Measurements from ENCODE around the gene AKAP8L.
"Not testable (repeated sequence)": the region's sequence is repeated elsewhere in the genome, so short reads cannot be mapped to it uniquely, and the experiment has no call there.

AKAP8L gene

DNA sequence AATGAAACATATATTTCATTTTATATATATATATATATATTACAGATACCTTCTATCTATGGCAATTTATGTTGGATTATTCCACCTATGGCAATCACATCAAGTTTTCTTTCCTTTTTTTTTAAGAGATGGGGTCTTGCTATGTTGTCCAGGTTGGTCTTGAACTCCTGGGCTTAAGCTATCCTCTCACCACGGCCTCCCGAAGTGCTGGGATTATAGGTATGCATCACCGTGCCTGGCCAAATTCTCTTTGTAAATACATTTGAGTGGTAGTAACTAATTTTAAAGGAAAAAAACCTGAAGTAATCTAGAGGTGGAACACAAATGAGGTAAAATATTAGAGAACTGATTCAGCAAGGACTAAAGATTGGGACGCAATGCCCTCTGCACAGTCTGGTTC is 64.9 kb downstream of the AKAP8L start:
- H3K9me3 ChIP-seq (ENCODE audit: control insufficient read depth in 2 of 2, low read length in 2 of 2), result no peaks in the 10 kb centered on the region
- no peak overlapping the region for H3K27ac ChIP-seq (ENCODE audit: low read length)
- no peaks in the 10 kb centered on the region for H3K27me3 ChIP-seq (ENCODE audit: control insufficient read depth in 1 of 2, insufficient read depth in 2 of 2, low read length in 2 of 2)
- H3K4me1 ChIP-seq (ENCODE audit: control insufficient read depth, insufficient read depth, low read length), result no peaks in the 10 kb centered on the region
- H3K9ac ChIP-seq (ENCODE audit: low read length in 2 of 2), result no peak overlapping the region
- H3K4me3 ChIP-seq (ENCODE audit: low read length in 2 of 2), result no peak overlapping the region
- peaks cover 24 to 29% of the 10 kb centered on the region in 2 donors for H3K36me3 ChIP-seq (ENCODE audit: control insufficient read depth in 2 of 2, insufficient read depth in 2 of 2, low read length in 2 of 2)

DNA sequence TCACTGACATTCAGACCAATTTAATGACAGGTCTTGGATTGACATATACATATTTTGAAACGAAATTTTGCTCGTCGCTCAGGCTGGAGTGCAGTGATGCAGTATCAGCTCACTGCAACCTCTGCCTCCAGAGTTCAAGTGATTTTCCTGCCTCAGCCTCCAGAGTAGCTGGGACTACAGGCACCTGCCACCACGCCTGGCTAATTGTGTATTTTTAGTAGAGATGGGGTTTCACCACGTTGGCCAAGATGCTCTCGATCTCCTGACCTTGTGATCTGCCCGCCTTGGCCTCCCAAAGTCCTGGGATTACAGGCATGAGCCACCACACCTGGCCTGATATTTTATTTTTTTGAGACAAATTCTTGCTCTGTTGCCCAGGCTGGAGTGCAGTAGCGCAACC is 66.3 kb downstream of the AKAP8L start:
- H3K27me3 ChIP-seq (ENCODE audit: control insufficient read depth in 1 of 2, insufficient read depth in 2 of 2, low read length in 2 of 2); H3K27ac ChIP-seq (ENCODE audit: low read length); H3K9me3 ChIP-seq (ENCODE audit: control insufficient read depth in 2 of 2, low read length in 2 of 2); H3K4me3 ChIP-seq (ENCODE audit: low read length in 2 of 2); H3K4me1 ChIP-seq (ENCODE audit: control insufficient read depth, insufficient read depth, low read length); H3K9ac ChIP-seq (ENCODE audit: low read length in 2 of 2): not testable (repeated sequence)
- peaks cover 12 to 15% of the 10 kb centered on the region in 2 donors for H3K36me3 ChIP-seq (ENCODE audit: control insufficient read depth in 2 of 2, insufficient read depth in 2 of 2, low read length in 2 of 2)

DNA sequence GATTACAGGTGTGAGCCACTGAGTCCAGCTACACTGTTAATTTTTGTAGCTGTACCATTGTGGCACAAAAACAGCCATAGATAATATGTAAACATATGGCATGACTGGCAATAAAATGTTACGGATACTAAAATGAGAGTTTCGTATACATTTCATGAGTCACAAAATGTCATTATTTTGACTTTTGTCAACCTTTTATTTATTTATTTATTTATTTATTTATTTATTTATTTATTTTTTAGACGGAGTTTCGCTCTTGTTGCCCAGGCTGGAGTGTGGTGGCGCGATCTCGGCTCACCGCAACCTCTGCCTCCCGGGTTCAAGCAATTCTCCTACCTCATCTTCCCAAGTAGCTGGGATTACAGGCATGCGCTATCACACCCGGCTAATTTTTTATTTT is 77.5 kb downstream of the AKAP8L start:
- not testable (repeated sequence) for H3K4me3 ChIP-seq (ENCODE audit: low read length in 2 of 2); H3K27me3 ChIP-seq (ENCODE audit: control insufficient read depth in 1 of 2, insufficient read depth in 2 of 2, low read length in 2 of 2); H3K27ac ChIP-seq (ENCODE audit: low read length); H3K4me1 ChIP-seq (ENCODE audit: control insufficient read depth, insufficient read depth, low read length); H3K9ac ChIP-seq (ENCODE audit: low read length in 2 of 2); H3K9me3 ChIP-seq (ENCODE audit: control insufficient read depth in 2 of 2, low read length in 2 of 2); H3K36me3 ChIP-seq (ENCODE audit: control insufficient read depth in 2 of 2, insufficient read depth in 2 of 2, low read length in 2 of 2)

DNA sequence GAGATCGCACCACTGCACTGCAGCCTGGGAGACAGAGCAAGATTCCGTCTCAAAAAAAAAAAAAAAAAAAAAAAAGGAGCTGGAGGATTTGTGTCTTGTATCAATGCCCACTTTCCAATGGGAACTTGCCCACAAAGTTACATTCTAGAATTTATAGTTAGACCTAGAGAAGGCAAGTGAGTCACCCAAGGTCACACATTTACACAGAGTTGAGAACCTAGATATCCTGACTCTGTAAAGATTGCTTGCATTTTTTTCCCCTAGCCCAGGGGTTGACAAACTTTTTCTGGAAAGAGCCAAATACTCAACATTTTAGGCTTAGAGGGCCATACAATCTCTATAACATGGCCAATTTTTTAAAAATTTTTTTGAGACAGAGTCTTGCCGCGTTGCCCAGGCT is 78.7 kb downstream of the AKAP8L start:
- H3K9me3 ChIP-seq (ENCODE audit: control insufficient read depth in 2 of 2, low read length in 2 of 2), result no peaks in the 10 kb centered on the region
- H3K27ac ChIP-seq (ENCODE audit: low read length), result no peak overlapping the region
- no peak overlapping the region for H3K4me3 ChIP-seq (ENCODE audit: low read length in 2 of 2)
- no peaks in the 10 kb centered on the region for H3K27me3 ChIP-seq (ENCODE audit: control insufficient read depth in 1 of 2, insufficient read depth in 2 of 2, low read length in 2 of 2)
- H3K36me3 ChIP-seq (ENCODE audit: control insufficient read depth in 2 of 2, insufficient read depth in 2 of 2, low read length in 2 of 2), result no peaks in the 10 kb centered on the region
- H3K4me1 ChIP-seq (ENCODE audit: control insufficient read depth, insufficient read depth, low read length), result no peaks in the 10 kb centered on the region
- H3K9ac ChIP-seq (ENCODE audit: low read length in 2 of 2), result no peak overlapping the region

DNA sequence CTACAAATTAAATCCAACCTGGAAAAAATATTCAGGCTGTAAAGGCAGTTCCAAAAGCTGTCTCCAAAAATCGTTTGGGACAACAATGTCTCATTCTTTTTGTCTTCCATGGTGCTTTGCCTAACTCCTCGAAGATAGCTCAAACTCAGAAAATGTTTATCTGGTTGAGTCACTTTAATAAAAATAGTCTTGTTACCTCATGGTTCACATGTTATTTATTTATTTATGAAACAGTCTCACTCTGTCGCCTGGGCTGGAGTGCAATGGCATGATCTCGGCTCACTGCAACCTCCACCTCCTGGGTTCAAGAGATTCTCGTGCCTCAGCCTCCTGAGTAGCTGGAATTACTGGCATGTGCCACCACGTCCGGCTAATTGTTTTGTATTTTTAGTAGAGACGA is 81.6 kb downstream of the AKAP8L start:
- Histone ChIP-seq H3K27me3 (ENCODE audit: control insufficient read depth in 1 of 2, insufficient read depth in 2 of 2, low read length in 2 of 2) (no peaks in the 10 kb centered on the region), H3K27ac (ENCODE audit: low read length) (no peak overlapping the region), H3K4me3 (ENCODE audit: low read length in 2 of 2) (no peak overlapping the region), H3K4me1 (ENCODE audit: control insufficient read depth, insufficient read depth, low read length) (peaks cover 6% of the 10 kb centered on the region), H3K36me3 (ENCODE audit: control insufficient read depth in 2 of 2, insufficient read depth in 2 of 2, low read length in 2 of 2) (no peaks in the 10 kb centered on the region), H3K9me3 (ENCODE audit: control insufficient read depth in 2 of 2, low read length in 2 of 2) (no peaks in the 10 kb centered on the region), H3K9ac (ENCODE audit: low read length in 2 of 2) (no peak overlapping the region)

DNA sequence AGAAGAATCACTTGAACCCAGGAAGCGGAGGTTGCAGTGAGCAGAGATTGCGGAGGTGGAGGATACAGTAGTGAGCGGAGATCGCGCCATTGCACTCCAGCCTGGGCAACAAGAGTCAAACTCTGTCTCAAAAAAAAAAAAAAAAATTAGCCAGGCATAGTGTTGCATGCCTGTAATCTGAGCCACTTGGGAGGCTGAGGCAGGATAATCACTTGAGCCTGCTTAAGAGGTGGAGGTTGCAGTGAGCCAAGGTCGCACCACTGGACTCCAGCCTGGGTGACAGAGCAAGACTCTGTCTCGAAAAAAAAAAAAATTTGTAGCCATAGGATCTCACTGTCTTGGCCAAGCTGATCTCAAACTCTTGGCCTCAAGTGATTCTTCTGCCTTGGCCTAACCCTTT is 82.8 kb downstream of the AKAP8L start:
- not testable (repeated sequence) for H3K36me3 ChIP-seq (ENCODE audit: control insufficient read depth in 2 of 2, insufficient read depth in 2 of 2, low read length in 2 of 2); H3K4me3 ChIP-seq (ENCODE audit: low read length in 2 of 2); H3K9me3 ChIP-seq (ENCODE audit: control insufficient read depth in 2 of 2, low read length in 2 of 2); H3K27ac ChIP-seq (ENCODE audit: low read length); H3K27me3 ChIP-seq (ENCODE audit: control insufficient read depth in 1 of 2, insufficient read depth in 2 of 2, low read length in 2 of 2); H3K9ac ChIP-seq (ENCODE audit: low read length in 2 of 2); H3K4me1 ChIP-seq (ENCODE audit: control insufficient read depth, insufficient read depth, low read length)

DNA sequence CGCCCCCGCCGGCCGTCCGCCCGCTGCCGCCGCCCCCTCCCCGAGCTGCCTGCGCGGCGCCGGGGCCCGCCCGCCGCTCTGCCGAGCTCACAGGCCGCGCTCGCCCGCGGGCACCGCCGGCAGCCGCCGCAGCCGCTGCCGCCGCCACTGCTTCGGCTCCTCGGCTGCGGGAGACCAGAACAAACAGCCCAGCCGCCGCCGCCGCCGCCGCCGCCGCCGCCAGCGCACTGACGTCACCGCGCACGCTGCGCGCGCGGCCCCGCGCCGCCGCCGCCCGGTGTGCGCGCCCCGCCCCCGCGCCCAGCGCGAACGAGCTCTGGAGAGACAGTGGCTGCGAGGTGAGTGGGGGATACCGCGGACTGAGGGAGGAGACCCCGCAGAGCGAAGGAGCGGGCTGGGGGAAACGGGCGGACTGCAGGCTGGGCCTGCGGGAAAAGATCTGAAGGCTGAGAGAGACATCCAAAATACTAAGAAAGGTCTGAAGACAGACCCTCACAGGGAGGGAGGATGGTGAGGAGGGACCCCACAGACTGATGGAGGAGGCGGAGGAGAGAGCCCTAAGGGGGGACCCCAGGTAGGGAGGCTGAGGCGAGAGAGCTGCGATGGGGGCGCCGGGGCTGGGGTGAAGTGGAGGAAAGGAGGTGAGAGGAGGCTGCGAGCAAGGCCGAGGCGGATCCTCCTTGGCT is 86.3 kb downstream of the AKAP8L start, which contains the start of gene BRD4:
BRD4 (minus strand) TSS at position 229 of the 686 bp plus-strand sequence. CDS start 59,440 bp downstream, outside the sequence.
- H3K36me3 ChIP-seq (ENCODE audit: control insufficient read depth in 2 of 2, insufficient read depth in 2 of 2, low read length in 2 of 2), result no peaks in the 10 kb centered on the region
- no peaks in the 10 kb centered on the region for H3K27me3 ChIP-seq (ENCODE audit: control insufficient read depth in 1 of 2, insufficient read depth in 2 of 2, low read length in 2 of 2)
- no peaks in the 10 kb centered on the region for H3K9me3 ChIP-seq (ENCODE audit: control insufficient read depth in 2 of 2, low read length in 2 of 2)
- H3K27ac ChIP-seq (ENCODE audit: low read length), result peak within 1 kb of the TSS; percentile 62
- H3K9ac ChIP-seq (ENCODE audit: low read length in 2 of 2), result peak within 1 kb of the TSS; percentile 82 to 90
- H3K4me1 ChIP-seq (ENCODE audit: control insufficient read depth, insufficient read depth, low read length), result peaks cover 26% of the 10 kb centered on the region
- peak within 1 kb of the TSS; percentile 92 to 94 for H3K4me3 ChIP-seq (ENCODE audit: low read length in 2 of 2)

DNA sequence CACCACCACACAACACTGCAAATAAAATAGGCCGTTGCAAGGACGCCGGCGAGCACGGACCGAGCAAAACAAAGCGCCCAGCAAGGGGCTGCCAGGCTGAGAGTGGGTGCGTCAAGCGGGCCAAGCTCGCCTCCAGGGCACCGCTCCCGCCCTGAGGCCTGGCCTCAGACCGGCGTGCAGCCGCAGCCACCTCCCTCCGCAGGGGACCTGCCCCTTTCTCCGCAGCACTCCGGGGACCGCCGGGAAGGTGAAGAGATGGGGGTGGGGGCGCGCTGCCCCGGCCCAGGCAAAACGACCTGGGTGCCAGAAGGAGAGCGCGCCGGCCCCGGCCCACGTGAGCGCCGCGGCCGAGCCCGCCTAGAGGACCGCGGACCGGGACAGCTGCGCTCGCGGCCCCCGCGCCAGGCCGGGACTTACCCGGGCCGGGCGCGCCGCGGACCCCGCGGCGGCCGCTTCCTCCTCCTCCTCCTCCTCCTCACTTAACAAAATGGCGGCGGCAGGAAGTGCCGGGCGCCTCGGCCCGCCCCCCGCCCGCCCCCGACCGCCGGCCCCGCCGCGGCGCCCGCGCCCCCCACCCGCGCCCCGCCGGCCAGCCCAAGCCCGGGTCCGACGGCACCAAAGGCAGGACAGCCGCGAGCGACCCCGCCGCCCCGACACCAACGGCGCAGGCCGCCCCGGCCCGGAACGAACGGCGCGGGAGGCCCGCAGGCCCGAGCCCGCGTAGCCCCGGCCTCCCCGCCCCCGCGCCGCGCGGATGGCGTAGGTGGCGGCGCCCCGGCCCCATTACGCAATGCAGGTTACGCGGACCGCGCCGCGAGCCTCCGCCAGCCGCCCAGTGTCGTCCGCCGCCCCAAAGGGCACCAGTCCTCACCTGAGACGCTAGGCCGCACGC is 87.1 kb downstream of the AKAP8L start:
- Histone ChIP-seq H3K4me1 (ENCODE audit: control insufficient read depth, insufficient read depth, low read length) (peaks cover 33% of the 10 kb centered on the region), H3K4me3 (ENCODE audit: low read length in 2 of 2) (peak overlapping the region; percentile 88 to 92), H3K9ac (ENCODE audit: low read length in 2 of 2) (peak overlapping the region; percentile 78 to 90), H3K27me3 (ENCODE audit: control insufficient read depth in 1 of 2, insufficient read depth in 2 of 2, low read length in 2 of 2) (no peaks in the 10 kb centered on the region), H3K9me3 (ENCODE audit: control insufficient read depth in 2 of 2, low read length in 2 of 2) (no peaks in the 10 kb centered on the region), H3K36me3 (ENCODE audit: control insufficient read depth in 2 of 2, insufficient read depth in 2 of 2, low read length in 2 of 2) (no peaks in the 10 kb centered on the region), H3K27ac (ENCODE audit: low read length) (peak overlapping the region; percentile 62)

- Histone ChIP-seq H3K9me3 (ENCODE audit: control insufficient read depth in 2 of 2, low read length in 2 of 2) (no peaks in the 10 kb centered on the region), H3K4me1 (ENCODE audit: control insufficient read depth, insufficient read depth, low read length) (peaks cover 39% of the 10 kb centered on the region)
These were observed 87.9 kb downstream of the AKAP8L start for GRCh38 chr19:15330801-15331418.

More at GRCh38 chr19:15330801-15331418, 87.9 kb downstream of the AKAP8L start:
- Histone ChIP-seq H3K36me3 (ENCODE audit: control insufficient read depth in 2 of 2, insufficient read depth in 2 of 2, low read length in 2 of 2) (no peaks in the 10 kb centered on the region), H3K9ac (ENCODE audit: low read length in 2 of 2) (peak overlapping the region; percentile 78 to 90), H3K4me3 (ENCODE audit: low read length in 2 of 2) (peak overlapping the region; percentile 88 to 92), H3K27ac (ENCODE audit: low read length) (peak overlapping the region; percentile 62), H3K27me3 (ENCODE audit: control insufficient read depth in 1 of 2, insufficient read depth in 2 of 2, low read length in 2 of 2) (no peaks in the 10 kb centered on the region)

Measured in stomach smooth muscle (tissue), 2 donors.